GM12873 (cell line): ENCODE data around the gene CAPN9.

Source experiments
- TF ChIP-seq, protein P1 (sequence below): IDR thresholded peaks from 2 replicates; pipeline ENCODE4 v1.5.1; 2012; ENCODE audit warnings: low read depth, mild to moderate bottlenecking, moderate library complexity, low read length, control low read depth; ENCODE audit not compliant: insufficient read depth; ENCODE audit errors: missing control alignments

Gene CAPN9

GRCh38 chr1:230798491-230798890 is 51.3 kb downstream of the CAPN9 start:
- TF ChIP-seq, protein P1, sequence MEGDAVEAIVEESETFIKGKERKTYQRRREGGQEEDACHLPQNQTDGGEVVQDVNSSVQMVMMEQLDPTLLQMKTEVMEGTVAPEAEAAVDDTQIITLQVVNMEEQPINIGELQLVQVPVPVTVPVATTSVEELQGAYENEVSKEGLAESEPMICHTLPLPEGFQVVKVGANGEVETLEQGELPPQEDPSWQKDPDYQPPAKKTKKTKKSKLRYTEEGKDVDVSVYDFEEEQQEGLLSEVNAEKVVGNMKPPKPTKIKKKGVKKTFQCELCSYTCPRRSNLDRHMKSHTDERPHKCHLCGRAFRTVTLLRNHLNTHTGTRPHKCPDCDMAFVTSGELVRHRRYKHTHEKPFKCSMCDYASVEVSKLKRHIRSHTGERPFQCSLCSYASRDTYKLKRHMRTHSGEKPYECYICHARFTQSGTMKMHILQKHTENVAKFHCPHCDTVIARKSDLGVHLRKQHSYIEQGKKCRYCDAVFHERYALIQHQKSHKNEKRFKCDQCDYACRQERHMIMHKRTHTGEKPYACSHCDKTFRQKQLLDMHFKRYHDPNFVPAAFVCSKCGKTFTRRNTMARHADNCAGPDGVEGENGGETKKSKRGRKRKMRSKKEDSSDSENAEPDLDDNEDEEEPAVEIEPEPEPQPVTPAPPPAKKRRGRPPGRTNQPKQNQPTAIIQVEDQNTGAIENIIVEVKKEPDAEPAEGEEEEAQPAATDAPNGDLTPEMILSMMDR: no peak

DNA sequence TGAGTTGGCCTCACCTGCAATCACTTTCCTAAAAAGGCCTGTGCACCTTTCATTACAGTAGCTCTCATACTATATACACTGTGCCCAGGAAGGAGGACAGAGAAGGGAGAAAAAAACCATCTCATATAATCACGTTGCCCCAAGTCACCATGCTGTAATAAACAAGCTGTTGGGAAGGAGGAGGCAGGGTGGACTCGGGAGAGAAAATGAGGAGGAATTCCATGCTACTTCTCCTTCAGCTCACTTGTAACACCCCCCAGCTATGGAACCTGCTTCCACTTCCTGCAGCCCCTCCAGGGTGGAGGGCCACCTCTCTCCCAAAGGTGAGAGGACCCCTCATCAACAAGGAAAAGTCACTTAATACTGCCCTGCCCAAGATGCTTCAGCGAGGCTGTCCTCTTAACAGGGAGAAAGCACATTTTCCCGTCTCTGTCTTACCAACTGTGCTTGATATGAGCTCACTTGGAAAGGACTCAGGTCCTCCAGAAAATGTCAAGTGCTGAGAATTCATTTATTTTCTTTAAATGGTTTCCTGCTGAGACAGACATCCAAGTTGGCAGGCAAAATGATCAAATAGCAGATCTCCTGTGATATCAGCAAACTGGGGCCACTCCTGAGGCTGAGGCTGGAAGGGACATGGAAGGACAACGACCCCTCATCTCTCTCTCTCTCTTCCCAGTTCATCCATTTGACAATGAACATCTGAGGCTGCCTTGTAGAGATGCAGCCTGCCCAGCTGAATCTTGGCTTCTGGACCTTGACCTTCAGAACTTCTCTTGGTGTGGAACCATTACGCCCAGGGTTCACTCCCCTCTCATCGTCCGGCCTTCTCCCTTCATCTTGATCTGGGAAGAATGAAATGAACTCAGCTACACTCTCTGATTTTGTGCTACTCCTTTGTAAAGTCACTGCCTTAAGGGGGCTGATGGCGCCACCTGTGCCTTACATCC is 54.0 kb downstream of the CAPN9 start:
- TF ChIP-seq, protein P1: no peak

DNA sequence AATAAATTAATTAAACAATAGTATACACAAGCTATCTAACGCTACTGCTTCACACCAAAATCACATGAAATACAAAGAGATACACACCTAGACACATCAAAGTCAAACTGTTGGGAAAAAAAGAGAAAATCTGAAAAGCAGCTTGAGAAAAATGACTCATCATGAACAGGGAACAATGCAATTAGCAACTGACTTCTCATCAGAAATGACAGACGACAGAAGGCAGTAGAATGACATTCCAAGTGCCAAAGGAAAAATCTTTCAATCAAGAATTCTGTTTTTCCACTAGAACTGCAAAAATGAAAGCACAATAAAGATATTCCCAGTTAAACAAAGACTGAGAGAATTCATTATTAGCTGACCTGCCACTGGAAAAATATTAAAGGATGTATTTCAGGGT is 57.2 kb downstream of the CAPN9 start:
- TF ChIP-seq, protein P1: no peak

DNA sequence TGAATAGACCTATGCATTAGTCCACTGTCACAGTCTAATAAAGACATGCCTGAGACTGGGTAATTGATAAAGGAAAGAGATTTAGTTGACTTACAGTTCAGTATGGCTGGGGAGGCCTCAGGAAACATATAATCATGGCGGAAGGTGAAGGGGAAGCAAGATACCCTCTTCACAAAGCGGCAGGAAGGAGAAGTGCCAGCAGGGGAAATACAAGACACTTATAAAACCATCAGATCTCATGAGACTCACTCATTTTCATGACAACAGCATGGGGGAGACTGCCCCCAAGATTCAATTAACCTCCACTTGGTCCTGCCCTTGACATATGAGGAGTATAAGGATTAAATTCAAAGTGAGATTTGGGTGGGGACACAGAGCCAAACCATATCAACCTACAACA is 59.4 kb downstream of the CAPN9 start:
- TF ChIP-seq, protein P1: no peak

DNA sequence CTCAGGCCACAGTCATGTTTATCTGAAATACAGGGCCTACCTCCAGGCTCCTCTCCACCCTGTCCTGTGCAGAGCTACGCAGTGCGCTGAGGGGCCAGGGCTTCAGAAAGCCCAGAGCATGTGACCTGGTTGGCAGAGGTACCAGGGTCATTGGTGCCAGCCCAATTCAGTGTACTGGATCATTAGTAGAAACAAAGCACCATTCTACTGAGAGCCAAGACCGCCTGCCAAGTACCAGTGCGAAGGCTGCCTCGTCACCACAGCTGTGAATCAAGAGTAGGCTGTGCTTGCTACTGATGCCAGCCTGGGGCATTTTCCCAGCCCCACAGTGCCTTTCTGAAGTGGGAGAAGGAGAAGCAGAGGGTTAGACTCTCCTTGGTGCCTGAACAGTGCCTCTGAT is 59.8 kb downstream of the CAPN9 start:
- TF ChIP-seq, protein P1: no peak

GRCh38 chr1:230807561-230808280 is 60.5 kb downstream of the CAPN9 start:
- TF ChIP-seq, protein P1: no peak

DNA sequence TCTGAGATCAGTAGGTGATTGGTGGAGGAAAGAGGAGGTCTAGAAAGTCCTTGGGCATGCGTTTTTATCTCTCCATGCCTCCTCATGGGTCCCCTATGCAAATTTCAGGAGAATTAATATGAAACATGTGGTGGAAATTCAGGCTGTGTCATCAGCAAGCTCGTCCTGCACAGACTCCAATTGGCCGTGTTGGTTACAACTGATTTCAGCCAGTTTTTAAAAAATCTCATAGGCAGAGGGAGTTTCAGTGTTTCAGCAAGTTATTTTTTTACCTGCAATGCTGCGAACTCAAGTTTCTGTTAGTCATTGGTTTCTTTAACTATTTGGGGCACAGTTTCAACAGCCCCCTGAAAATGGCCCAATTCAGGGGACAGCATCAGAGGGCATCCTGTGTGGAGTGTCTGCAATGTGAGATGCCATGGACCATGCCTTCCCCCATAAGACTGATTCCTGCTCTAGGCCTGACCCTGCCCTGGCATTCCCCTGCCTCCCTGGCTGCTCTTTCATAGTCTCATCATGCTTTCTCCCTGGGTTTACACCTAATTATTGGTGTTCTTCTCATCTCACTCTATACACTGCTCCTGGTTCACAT is 61.2 kb downstream of the CAPN9 start:
- TF ChIP-seq, protein P1: no peak
